Activated naive CD8-positive, alpha-beta T cell treated with anti-CD3 and anti-CD28 coated beads, Interleukin-2, amount 50 U/mL, for 24 hours (primary cell): ENCODE data around the gene NPSR1.

Experiments
- ATAC-seq: fragments of 150-1000 bp; cut with Tn5 transposase; one replicate; pipeline ENCODE4 v1.10.0; 2021
- DNase-seq: peaks from one replicate; pipeline ENCODE4 v3.0.0; 2021
- H3K27ac Mint-ChIP-seq: one replicate; pipeline ENCODE4 v1.8.0; 2021; ENCODE audit warnings: mild to moderate bottlenecking, mixed read lengths
- H3K27me3 Mint-ChIP-seq: one replicate; pipeline ENCODE4 v1.8.0; 2021; ENCODE audit warnings: mixed read lengths
- H3K36me3 Mint-ChIP-seq: one replicate; pipeline ENCODE4 v1.8.0; 2021; ENCODE audit warnings: low read depth, mixed read lengths
- H3K4me1 Mint-ChIP-seq: one replicate; pipeline ENCODE4 v1.8.0; 2021; ENCODE audit warnings: mixed read lengths
- H3K4me3 Mint-ChIP-seq: one replicate; pipeline ENCODE4 v1.8.0; 2021; ENCODE audit warnings: mild to moderate bottlenecking, moderate library complexity, mixed read lengths
- H3K9me3 Mint-ChIP-seq: one replicate; pipeline ENCODE4 v1.8.0; 2021; ENCODE audit warnings: mixed read lengths

The NPSR1 gene

DNA sequence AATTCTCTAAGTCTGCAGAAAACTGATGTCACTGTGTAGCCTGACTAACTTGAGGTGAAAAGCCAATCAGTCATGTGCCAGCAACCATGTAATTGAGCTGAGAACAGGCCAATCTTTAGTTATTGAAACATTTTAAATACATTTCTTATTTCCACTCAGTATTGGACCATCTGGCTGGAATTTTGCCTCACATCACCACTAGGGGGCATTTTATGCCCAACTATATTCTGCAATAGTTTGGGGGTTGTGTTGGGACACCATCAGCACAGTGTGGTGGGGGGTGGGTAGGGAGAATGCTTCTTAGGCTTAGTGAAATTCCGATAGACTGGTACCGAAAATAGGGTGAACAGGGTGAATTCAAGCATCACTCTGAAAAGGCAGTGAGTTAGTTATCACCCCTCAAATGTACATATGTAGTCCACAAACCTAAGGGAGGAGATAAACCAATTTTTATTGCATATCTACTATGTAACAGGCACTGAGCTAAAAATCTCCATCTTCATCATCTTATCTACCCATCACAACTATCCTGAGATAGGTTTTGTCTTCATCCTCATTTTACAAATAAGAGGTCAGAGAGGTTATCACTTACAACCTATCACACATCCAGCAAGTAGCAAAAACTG, 17.8 kb downstream of the NPSR1 start:
- no peak for ATAC-seq

DNA sequence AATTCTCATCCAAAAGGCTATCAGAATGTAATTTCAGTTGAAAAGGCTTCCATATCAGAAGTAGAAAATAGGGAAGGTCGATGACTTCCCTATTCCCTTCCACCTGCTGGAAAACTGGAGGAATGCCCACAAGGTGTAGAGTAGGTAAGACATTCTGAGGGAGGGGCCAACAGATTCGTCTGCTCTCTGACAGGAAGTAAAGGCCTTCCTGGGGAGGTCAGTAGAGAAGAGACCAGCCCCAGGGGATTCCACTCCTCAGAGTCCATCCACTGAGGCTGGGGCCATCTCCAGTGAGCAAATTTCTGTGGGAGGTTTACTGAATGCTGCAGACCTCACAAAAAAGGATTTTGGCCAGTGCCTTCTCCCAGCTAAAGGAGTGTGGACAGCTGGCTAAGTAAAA, 19.5 kb downstream of the NPSR1 start:
- Mint-ChIP-seq H3K4me3 (no peak overlapping the region), H3K9me3 (no peaks in the 10 kb centered on the region), H3K27me3 (no peaks in the 10 kb centered on the region), H3K27ac (no peak overlapping the region), H3K4me1 (no peaks in the 10 kb centered on the region), H3K36me3 (no peaks in the 10 kb centered on the region)
- no peak for DNase-seq
- ATAC-seq, result no peak

More for the DNA sequence above, 17.8 kb downstream of the NPSR1 start:
- no peaks in the 10 kb centered on the region for H3K27me3 Mint-ChIP-seq
- no peak overlapping the region for H3K4me3 Mint-ChIP-seq
- H3K9me3 Mint-ChIP-seq, result no peaks in the 10 kb centered on the region
- no peaks in the 10 kb centered on the region for H3K4me1 Mint-ChIP-seq
- DNase-seq, result peak; percentile 2
- no peak overlapping the region for H3K27ac Mint-ChIP-seq
- H3K36me3 Mint-ChIP-seq, result no peaks in the 10 kb centered on the region

DNA sequence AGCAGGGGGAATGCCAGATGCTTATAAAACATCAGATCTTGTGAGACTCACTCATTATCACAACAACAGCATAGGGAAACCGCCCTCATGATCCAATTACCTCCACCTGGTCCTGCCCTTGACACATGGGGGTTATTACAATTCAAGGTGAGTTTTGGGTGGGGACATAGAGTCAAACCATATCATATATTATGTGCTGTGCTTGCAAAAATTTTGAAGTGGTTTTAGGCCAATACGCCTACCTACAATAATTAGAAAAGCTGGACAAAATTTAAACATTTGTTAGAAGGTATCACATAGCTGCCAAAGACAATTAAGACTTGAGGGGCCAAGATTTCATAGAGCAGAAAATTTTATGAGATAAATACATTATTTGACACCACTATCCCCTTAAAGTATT, 29.5 kb downstream of the NPSR1 start:
- Mint-ChIP-seq H3K27ac (no peak overlapping the region), H3K4me1 (no peaks in the 10 kb centered on the region), H3K4me3 (no peak overlapping the region), H3K9me3 (peaks cover 9% of the 10 kb centered on the region), H3K27me3 (no peaks in the 10 kb centered on the region), H3K36me3 (no peaks in the 10 kb centered on the region)
- no peak for ATAC-seq
- DNase-seq, result no peak

DNA sequence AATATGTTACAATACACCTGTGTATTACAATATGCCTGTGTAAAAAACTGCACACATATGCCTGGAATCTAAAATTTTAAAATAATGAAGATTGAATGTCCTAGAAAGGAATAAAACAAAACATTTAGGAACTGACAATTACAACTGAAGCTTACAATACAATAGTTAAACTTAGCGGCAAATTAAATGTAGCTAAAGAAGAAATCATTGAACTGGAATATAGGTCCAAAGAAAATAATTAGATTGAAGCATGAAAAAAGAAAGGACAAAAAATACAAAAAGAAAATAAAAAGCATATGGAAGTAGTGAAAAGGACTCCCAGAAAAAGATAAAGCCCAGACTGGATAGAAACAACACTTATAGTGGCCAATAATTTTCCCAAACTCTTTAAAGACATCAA, 38.4 kb downstream of the NPSR1 start:
- no peak overlapping the region for H3K27ac Mint-ChIP-seq
- H3K9me3 Mint-ChIP-seq, result peaks cover 28% of the 10 kb centered on the region
- ATAC-seq (no peak), DNase-seq (no peak)
- H3K4me3 Mint-ChIP-seq, result no peak overlapping the region
- H3K36me3 Mint-ChIP-seq, result no peaks in the 10 kb centered on the region
- no peaks in the 10 kb centered on the region for H3K4me1 Mint-ChIP-seq
- no peaks in the 10 kb centered on the region for H3K27me3 Mint-ChIP-seq

DNA sequence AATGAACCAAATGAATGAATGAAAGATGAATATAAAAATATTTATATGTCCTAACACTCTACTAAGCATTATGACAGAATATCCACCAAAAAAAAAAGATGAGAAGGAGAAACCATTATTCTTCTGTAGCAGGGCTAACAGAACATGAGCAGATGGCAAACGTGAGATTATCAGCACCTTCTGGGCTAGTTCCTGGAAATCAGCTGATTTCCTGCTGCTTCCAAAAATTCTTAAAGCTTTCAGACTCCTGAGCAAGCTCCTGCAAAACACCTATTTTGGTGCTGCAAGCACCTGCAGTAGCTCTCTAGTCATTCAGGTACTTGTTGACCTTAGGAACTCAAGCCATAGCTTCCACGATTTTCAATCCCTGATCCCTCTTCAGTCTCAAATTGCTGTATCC, 51.8 kb downstream of the NPSR1 start:
- Mint-ChIP-seq H3K27ac (no peak overlapping the region), H3K27me3 (peaks cover 6% of the 10 kb centered on the region), H3K36me3 (no peaks in the 10 kb centered on the region), H3K4me1 (no peaks in the 10 kb centered on the region), H3K4me3 (no peak overlapping the region), H3K9me3 (peaks cover 4% of the 10 kb centered on the region)
- DNase-seq (no peak), ATAC-seq (no peak)

DNA sequence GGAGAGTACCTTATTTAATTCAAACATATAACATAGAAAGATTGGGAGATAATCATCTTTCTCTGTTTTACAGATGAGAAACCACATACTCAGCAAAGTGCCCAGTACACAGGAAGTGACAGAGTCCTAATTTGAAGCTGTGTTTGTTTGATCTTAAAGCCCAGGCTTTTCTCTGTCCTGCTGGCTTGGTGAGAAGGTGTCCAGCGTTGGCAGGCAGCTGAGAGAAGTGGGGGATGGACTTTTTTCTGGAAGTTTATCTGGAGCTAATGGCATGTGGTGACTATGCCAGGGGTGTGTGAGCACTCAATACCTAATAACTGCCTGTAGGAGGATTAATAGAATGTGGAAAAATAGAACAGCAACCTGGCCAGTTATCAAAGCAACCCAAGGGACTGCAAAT, 60.8 kb downstream of the NPSR1 start:
- no peak overlapping the region for H3K27ac Mint-ChIP-seq
- H3K27me3 Mint-ChIP-seq, result no peaks in the 10 kb centered on the region
- no peaks in the 10 kb centered on the region for H3K9me3 Mint-ChIP-seq
- ATAC-seq, result peak; percentile 57
- H3K4me3 Mint-ChIP-seq, result no peak overlapping the region
- peaks cover 7% of the 10 kb centered on the region for H3K4me1 Mint-ChIP-seq
- DNase-seq, result no peak
- no peaks in the 10 kb centered on the region for H3K36me3 Mint-ChIP-seq

DNA sequence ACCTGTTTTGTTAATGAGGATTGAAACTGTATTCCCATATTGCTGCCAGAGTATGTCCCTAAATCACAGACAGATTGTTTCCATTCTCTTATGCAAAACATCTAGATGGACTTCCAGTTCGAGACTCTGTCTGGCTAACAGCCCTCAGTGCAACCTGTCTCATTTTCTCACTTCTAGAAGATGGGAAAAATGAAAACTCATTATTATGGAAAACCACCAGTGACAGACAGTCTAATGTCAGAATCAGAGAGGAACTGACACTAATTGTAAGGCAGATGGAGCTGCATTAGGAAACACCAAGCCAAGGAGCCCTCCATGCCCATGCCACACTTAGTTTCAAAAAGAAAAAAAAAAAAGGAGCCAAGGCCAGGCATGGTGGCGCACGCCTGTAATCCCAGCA, 61.6 kb downstream of the NPSR1 start:
- H3K27me3 Mint-ChIP-seq, result no peaks in the 10 kb centered on the region
- H3K4me3 Mint-ChIP-seq, result no peak overlapping the region
- peaks cover 14% of the 10 kb centered on the region for H3K4me1 Mint-ChIP-seq
- DNase-seq, result no peak
- H3K27ac Mint-ChIP-seq, result no peak overlapping the region
- no peaks in the 10 kb centered on the region for H3K36me3 Mint-ChIP-seq
- no peak for ATAC-seq
- H3K9me3 Mint-ChIP-seq, result no peaks in the 10 kb centered on the region

DNA sequence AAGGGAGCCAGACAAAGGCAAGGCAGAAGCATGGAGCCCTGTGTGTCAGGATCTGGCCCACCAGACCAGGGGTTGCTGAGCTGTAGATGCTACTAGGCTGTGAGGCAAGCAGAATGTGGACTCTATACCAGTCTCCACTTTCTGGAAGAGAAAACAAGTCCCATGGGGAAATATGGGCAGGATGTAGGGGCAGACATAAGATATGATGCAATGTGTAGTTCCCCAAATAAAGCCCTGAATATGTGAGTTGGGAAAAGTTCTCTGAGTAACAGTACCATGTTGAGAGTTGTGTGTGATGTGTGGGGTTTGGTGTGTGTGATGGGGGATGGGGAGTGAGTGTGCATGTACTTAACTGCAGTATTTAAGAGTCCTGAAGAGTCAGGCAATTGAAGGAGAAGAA, 62.3 kb downstream of the NPSR1 start:
- no peak overlapping the region for H3K27ac Mint-ChIP-seq
- H3K36me3 Mint-ChIP-seq, result no peaks in the 10 kb centered on the region
- H3K4me3 Mint-ChIP-seq, result no peak overlapping the region
- no peak for DNase-seq
- H3K27me3 Mint-ChIP-seq, result no peaks in the 10 kb centered on the region
- ATAC-seq, result no peak
- H3K9me3 Mint-ChIP-seq, result no peaks in the 10 kb centered on the region
- H3K4me1 Mint-ChIP-seq, result peaks cover 15% of the 10 kb centered on the region

DNA sequence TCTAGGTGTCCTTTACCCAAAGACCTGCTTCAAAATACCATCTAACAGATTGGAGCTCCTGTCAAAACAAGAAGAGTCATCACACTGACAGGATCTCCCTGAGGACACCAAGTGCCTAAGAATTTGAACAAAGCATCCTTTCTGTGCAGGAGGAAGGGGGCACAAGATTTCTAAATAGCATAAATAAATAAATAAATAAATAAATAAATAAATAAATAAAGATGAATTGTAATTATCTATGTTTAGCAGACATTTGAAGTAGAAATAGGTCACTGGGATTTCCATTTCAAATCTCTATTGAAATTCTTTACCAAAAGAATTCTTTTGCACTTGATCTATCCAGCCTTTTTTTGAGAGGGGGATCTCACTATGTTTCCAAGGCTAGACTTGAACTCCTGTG, 65.3 kb downstream of the NPSR1 start:
- no peak for ATAC-seq
- no peak for DNase-seq
- H3K27me3 Mint-ChIP-seq, result no peaks in the 10 kb centered on the region
- no peak overlapping the region for H3K4me3 Mint-ChIP-seq
- H3K27ac Mint-ChIP-seq, result no peak overlapping the region
- H3K4me1 Mint-ChIP-seq, result peaks cover 13% of the 10 kb centered on the region
- no peaks in the 10 kb centered on the region for H3K36me3 Mint-ChIP-seq
- no peaks in the 10 kb centered on the region for H3K9me3 Mint-ChIP-seq

DNA sequence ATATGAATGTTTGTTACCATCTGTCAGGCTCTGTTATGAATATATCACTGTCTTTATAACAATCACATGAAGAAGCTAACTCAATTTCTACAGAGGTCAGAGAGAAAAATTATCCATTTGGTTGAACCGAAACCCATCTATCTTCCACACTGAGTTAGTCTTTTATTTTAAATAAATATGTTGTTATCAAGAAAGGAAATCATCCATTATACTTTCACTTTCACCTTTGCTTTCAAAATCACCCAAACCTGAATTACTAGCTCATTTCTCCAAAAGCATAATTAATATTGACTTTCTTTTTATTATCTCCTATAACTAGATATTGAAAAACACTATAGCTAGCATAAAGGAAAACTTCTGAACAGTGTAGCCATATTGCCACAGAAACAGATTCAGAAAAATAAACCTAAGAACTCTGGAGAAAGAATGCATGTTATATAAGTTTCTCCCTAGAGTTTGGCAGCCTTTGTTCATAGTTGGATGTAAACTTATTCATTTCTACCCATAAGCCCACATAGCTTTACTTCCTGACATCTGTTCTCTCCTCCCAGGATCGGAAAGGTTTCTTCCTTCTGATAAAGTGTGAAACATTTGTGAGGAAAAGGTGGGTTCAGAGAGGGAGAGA, 66.0 kb downstream of the NPSR1 start:
- H3K4me3 Mint-ChIP-seq, result no peak overlapping the region
- peaks cover 13% of the 10 kb centered on the region for H3K4me1 Mint-ChIP-seq
- H3K27ac Mint-ChIP-seq, result no peak overlapping the region
- DNase-seq, result no peak
- ATAC-seq, result no peak
- H3K9me3 Mint-ChIP-seq, result no peaks in the 10 kb centered on the region
- H3K27me3 Mint-ChIP-seq, result no peaks in the 10 kb centered on the region
- no peaks in the 10 kb centered on the region for H3K36me3 Mint-ChIP-seq

DNA sequence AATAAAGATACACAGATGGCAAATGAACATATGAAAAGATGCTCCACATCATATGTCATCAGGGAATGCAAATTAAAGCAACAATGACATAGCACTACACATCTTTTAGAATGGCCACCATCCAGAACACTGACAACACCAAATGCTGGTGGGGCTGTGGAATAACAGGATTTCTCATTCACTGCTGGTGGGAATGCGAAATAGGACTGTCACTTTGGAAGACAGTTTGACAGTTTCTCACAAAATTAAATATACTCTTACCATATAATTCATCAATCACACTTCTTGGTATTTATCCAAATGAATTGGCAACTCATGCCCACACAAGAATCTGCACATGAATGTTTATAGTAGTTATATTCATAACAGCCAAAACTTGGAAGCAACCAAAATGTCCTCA, 68.2 kb downstream of the NPSR1 start:
- DNase-seq, result no peak
- Mint-ChIP-seq H3K4me1 (peaks cover 13% of the 10 kb centered on the region), H3K36me3 (no peaks in the 10 kb centered on the region), H3K9me3 (no peaks in the 10 kb centered on the region), H3K27me3 (no peaks in the 10 kb centered on the region), H3K27ac (no peak overlapping the region), H3K4me3 (no peak overlapping the region)
- no peak for ATAC-seq

DNA sequence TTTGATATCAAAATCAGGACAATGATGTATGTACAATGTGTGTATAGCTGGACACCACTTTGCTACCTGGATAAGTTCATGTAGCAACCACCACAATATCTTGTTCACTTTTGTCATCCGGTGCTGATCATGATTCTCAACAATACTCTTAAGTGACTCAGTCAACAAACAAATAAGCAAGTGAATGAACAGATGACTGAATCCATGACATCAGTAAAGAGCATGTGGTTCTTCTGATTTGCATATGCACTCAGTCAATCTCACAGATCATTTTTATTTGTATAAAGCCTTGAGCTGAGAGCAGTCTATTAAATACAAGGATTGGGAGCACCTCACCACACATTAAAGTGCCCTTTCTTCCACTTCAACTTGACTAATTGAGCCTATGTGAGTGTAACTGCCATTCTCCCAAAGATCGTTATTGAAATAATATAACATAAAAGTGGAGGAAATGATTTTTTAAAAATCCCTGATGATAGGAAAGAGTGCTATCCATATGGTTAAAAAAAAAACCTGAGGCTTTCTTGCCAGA, 69.5 kb downstream of the NPSR1 start:
- no peak overlapping the region for H3K4me3 Mint-ChIP-seq
- no peaks in the 10 kb centered on the region for H3K9me3 Mint-ChIP-seq
- H3K27me3 Mint-ChIP-seq, result no peaks in the 10 kb centered on the region
- peaks cover 13% of the 10 kb centered on the region for H3K4me1 Mint-ChIP-seq
- DNase-seq, result no peak
- H3K27ac Mint-ChIP-seq, result no peak overlapping the region
- no peaks in the 10 kb centered on the region for H3K36me3 Mint-ChIP-seq
- no peak for ATAC-seq

DNA sequence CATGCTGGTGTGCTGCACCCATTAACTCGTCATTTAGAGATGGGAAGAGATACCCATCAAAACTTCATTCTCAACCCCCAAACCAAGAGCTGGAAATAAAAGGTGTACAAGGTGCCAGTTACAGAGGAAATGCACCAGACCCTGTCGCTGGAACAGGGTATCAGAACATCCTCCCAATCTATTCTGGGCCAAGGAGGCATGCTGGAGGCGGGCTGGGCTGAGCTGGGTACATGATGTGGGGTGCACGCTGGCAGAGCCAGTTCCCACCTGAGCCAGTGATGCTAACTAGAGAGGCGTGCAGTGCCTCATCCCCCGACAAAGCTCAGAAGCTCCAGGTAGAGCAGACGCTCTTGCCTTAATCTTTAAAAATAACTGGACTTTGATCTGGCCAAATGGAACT, 70.1 kb downstream of the NPSR1 start:
- no peak overlapping the region for H3K27ac Mint-ChIP-seq
- H3K36me3 Mint-ChIP-seq, result no peaks in the 10 kb centered on the region
- H3K9me3 Mint-ChIP-seq, result no peaks in the 10 kb centered on the region
- DNase-seq, result no peak
- peaks cover 11% of the 10 kb centered on the region for H3K4me1 Mint-ChIP-seq
- no peak overlapping the region for H3K4me3 Mint-ChIP-seq
- H3K27me3 Mint-ChIP-seq, result no peaks in the 10 kb centered on the region
- no peak for ATAC-seq

DNA sequence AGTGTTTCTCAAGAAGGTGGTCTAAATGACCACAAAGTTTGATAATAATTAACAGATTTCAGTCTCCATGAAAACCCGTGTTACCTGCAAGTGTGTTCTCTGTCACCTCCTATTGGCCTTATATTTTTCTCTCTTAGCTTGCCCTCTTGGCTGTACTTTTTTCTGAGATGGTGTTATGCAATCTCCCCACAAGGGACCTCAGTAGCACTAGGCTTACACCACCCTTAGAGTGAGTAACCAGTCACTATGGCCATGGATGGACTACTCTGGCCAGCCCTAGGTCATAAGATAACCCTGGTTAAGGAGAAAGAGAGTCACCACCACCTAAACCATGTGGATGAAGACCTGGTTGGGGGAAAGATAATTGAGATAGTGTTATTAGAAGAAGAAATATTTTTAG, 76.8 kb downstream of the NPSR1 start:
- Mint-ChIP-seq H3K27ac (no peak overlapping the region), H3K27me3 (peaks cover 3% of the 10 kb centered on the region), H3K4me3 (no peak overlapping the region), H3K9me3 (no peaks in the 10 kb centered on the region), H3K4me1 (no peaks in the 10 kb centered on the region), H3K36me3 (no peaks in the 10 kb centered on the region)
- ATAC-seq, result no peak
- no peak for DNase-seq

DNA sequence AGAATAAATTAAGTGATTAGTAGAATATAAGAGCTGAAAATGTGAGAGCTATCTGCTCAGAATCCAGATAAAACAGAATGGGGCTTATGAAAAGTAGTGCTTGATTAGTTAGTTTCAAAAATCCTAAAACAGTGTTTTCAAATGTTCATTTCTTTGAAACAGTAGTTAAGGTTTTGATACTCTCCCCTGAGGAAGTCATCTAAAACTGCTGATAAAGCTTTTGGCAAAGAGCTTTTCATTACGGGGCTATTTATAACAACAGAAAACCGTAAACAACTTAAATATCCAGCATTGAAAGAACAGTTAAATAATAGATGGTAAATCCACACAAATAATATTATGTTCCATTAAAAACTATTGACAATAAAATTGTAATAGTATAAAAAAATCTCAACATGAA, 77.5 kb downstream of the NPSR1 start:
- Mint-ChIP-seq H3K36me3 (no peaks in the 10 kb centered on the region), H3K27ac (no peak overlapping the region), H3K9me3 (no peaks in the 10 kb centered on the region), H3K4me1 (no peaks in the 10 kb centered on the region), H3K27me3 (peaks cover 3% of the 10 kb centered on the region), H3K4me3 (no peak overlapping the region)
- ATAC-seq, result no peak
- no peak for DNase-seq
